HG02973 (cell line): ENCODE data around the gene ST6GAL1.
"Not testable (repeated sequence)": the region's sequence is repeated elsewhere in the genome, so short reads cannot be mapped to it uniquely, and the experiment has no call there.

Source experiments
- ATAC-seq: cut with Tn5 transposase; IDR thresholded peaks from one replicate; pipeline ENCODE4 v1.9.1; 2021; ENCODE audit warnings: moderate library complexity; ENCODE audit not compliant: unreplicated experiment

The ST6GAL1 gene

GRCh38 chr3:187042346-187042745, 112.0 kb downstream of the ST6GAL1 start:
- ATAC-seq, result no peak

- no peak for ATAC-seq
These were observed 112.6 kb downstream of the ST6GAL1 start for GRCh38 chr3:187042874-187043458.

- ATAC-seq, result peak; percentile 49
These were observed 113.9 kb downstream of the ST6GAL1 start for GRCh38 chr3:187044206-187044605.

GRCh38 chr3:187044867-187045552, 114.7 kb downstream of the ST6GAL1 start:
- ATAC-seq, result no peak

- no peak for ATAC-seq
These were observed 115.7 kb downstream of the ST6GAL1 start for GRCh38 chr3:187046033-187046432.

- no peak for ATAC-seq
These were observed 119.3 kb downstream of the ST6GAL1 start for GRCh38 chr3:187049462-187050101.

GRCh38 chr3:187051066-187051465, 120.7 kb downstream of the ST6GAL1 start:
- no peak for ATAC-seq

GRCh38 chr3:187051724-187052366, 121.5 kb downstream of the ST6GAL1 start:
- ATAC-seq, result no peak

GRCh38 chr3:187052427-187052826, 122.1 kb downstream of the ST6GAL1 start:
- not testable (repeated sequence) for ATAC-seq

GRCh38 chr3:187054433-187054832, 124.1 kb downstream of the ST6GAL1 start:
- ATAC-seq, result not testable (repeated sequence)

GRCh38 chr3:187057803-187058202, 127.5 kb downstream of the ST6GAL1 start:
- not testable (repeated sequence) for ATAC-seq

GRCh38 chr3:187061748-187062147, 131.4 kb downstream of the ST6GAL1 start:
- ATAC-seq, result no peak

- ATAC-seq, result no peak
These were observed 132.3 kb downstream of the ST6GAL1 start for GRCh38 chr3:187062526-187063177.

- no peak for ATAC-seq
These were observed 133.2 kb downstream of the ST6GAL1 start for GRCh38 chr3:187063286-187064121.

- ATAC-seq, result no peak
These were observed 134.1 kb downstream of the ST6GAL1 start for GRCh38 chr3:187064210-187065115.

GRCh38 chr3:187066228-187066995, 136.1 kb downstream of the ST6GAL1 start:
- peak; percentile 27 for ATAC-seq

- ATAC-seq, result no peak
These were observed 138.5 kb downstream of the ST6GAL1 start for GRCh38 chr3:187068787-187069186.

GRCh38 chr3:187069857-187070516, 139.7 kb downstream of the ST6GAL1 start:
- ATAC-seq, result no peak
